ENCODE measurements around the gene ACVRL1. TPM values are rescaled to one million over a fixed set of nuclear protein-coding genes. Genes with fewer than 3 reads are reported as not detected.

Gene ACVRL1
- polyA plus RNA-seq, 1 experiment: 13.1 TPM

GRCh38 chr12:51908876-51909592 lies 1.7 kb downstream of the ACVRL1 start:
- ChIA-PET POLR2A (no interaction called here), CTCF (interaction anchor here (0.5 to 12.8 kb wide), 4 partner anchors 11 to 28 kb away, joined by 3 to 165 read pairs (median 12); no protein-coding TSS in a partner anchor)
- TF ChIP-seq CTCF (IDR thresholded peaks at IDR 0.05; ENCODE audit: insufficient read depth, low read depth, low read length): no peak
- no peak for DNase-seq (ENCODE audit: low read depth)
- H3K27me3 ChIP-seq (ENCODE audit: control insufficient read depth, insufficient read depth, low read length): no peaks in the 10 kb centered on the region
- no peak overlapping the region for H3K4me3 ChIP-seq (ENCODE audit: low read depth, low read length)
- no peaks in the 10 kb centered on the region for H3K36me3 ChIP-seq (ENCODE audit: control insufficient read depth, insufficient read depth, low read length)

- Histone ChIP-seq H3K4me3 (ENCODE audit: low read depth, low read length) (no peak overlapping the region), H3K27me3 (ENCODE audit: control insufficient read depth, insufficient read depth, low read length) (no peaks in the 10 kb centered on the region), H3K36me3 (ENCODE audit: control insufficient read depth, insufficient read depth, low read length) (peaks cover under 1% of the 10 kb centered on the region; the same call in 1 of the 2 replicates)
- POLR2A ChIA-PET: no interaction called here
- no peak for DNase-seq (ENCODE audit: low read depth)
- CTCF ChIA-PET: interaction anchor here (1.1 to 12.8 kb wide), 2 partner anchors 14 to 173 kb away, joined by 3 to 165 read pairs; no protein-coding TSS in a partner anchor
- TF ChIP-seq CTCF (IDR thresholded peaks at IDR 0.05; ENCODE audit: insufficient read depth, low read depth, low read length): no peak
Measured at GRCh38 chr12:51910168-51910567, 2.9 kb downstream of the ACVRL1 start.

GRCh38 chr12:51910691-51911090 lies 3.4 kb downstream of the ACVRL1 start:
- CTCF ChIA-PET: interaction anchor here (1.1 to 12.8 kb wide), 4 partner anchors 13 to 173 kb away, joined by 3 to 165 read pairs (median 5); no protein-coding TSS in a partner anchor

GRCh38 chr12:51911307-51911706 lies 4.0 kb downstream of the ACVRL1 start:
- no peak for DNase-seq (ENCODE audit: low read depth)
- ChIA-PET POLR2A (no interaction called here), CTCF (interaction anchor here (0.8 to 12.8 kb wide), 6 partner anchors 9 to 172 kb away, joined by 3 to 165 read pairs (median 4); no protein-coding TSS in a partner anchor)
- Histone ChIP-seq H3K4me3 (ENCODE audit: low read depth, low read length) (no peak overlapping the region), H3K27me3 (ENCODE audit: control insufficient read depth, insufficient read depth, low read length) (no peaks in the 10 kb centered on the region), H3K36me3 (ENCODE audit: control insufficient read depth, insufficient read depth, low read length) (peaks cover 5% of the 10 kb centered on the region)
- no peak for TF ChIP-seq CTCF (IDR thresholded peaks at IDR 0.05; ENCODE audit: insufficient read depth, low read depth, low read length)

More at GRCh38 chr12:51910691-51911090, 3.4 kb downstream of the ACVRL1 start:
- Histone ChIP-seq H3K36me3 (ENCODE audit: control insufficient read depth, insufficient read depth, low read length) (peaks cover 3% of the 10 kb centered on the region), H3K27me3 (ENCODE audit: control insufficient read depth, insufficient read depth, low read length) (no peaks in the 10 kb centered on the region), H3K4me3 (ENCODE audit: low read depth, low read length) (no peak overlapping the region)
- no peak for DNase-seq (ENCODE audit: low read depth)
- TF ChIP-seq CTCF (IDR thresholded peaks at IDR 0.05; ENCODE audit: insufficient read depth, low read depth, low read length): no peak
- POLR2A ChIA-PET: no interaction called here

Data from BJ (cell line).